ENCODE data around the gene RCAN3. TPM values are rescaled to one million over a fixed set of nuclear protein-coding genes. Genes with fewer than 3 reads are reported as not detected.

RCAN3 gene
- total and polyA plus RNA-seq, 2 of the 13 experiments (the other 11 are each of a cell fraction or from before 2014, with no cell fraction given) = 12.2 to 13.3 TPM

DNA sequence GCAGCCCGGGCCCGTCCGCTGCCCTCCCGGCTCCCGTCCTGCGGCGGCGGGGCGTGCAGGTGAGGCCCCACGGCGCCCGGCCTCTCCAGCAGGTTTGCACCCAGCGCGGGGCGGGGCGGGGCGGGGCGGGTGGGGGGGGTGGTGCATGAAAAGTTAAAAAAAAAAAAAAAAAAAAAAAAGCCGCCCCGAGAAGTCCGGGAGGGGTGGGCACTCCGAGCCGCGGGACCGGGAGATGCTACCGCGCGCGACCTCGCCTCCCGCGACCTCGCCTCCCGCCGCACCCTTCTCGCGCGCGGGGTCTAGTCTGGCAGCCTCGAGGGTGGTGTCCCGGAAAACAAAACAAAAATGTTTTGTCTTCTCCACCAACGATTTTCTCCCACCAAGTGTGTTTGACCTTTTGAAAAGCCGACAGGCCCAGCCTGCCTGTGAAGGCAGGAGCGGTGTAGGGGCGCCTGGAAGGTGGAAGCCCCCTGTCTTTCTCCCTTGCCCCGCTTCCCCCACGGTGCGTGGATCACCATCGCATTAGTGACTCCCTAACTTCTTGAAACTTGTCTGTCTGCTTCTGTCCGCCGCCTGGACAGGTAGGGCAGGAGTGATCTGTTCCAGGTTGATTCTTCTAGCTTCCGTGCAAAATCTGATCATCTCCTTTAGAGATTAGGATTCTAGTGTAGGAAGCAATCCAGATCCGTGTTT, 569 bp downstream of the RCAN3 start (continued):
- no peak for TF ChIP-seq CREM (IDR thresholded peaks at IDR 0.05)
- no peak for TF ChIP-seq CREM (CRISPR knock-in tag; IDR thresholded peaks at IDR 0.05)
- TF ChIP-seq, protein P1, sequence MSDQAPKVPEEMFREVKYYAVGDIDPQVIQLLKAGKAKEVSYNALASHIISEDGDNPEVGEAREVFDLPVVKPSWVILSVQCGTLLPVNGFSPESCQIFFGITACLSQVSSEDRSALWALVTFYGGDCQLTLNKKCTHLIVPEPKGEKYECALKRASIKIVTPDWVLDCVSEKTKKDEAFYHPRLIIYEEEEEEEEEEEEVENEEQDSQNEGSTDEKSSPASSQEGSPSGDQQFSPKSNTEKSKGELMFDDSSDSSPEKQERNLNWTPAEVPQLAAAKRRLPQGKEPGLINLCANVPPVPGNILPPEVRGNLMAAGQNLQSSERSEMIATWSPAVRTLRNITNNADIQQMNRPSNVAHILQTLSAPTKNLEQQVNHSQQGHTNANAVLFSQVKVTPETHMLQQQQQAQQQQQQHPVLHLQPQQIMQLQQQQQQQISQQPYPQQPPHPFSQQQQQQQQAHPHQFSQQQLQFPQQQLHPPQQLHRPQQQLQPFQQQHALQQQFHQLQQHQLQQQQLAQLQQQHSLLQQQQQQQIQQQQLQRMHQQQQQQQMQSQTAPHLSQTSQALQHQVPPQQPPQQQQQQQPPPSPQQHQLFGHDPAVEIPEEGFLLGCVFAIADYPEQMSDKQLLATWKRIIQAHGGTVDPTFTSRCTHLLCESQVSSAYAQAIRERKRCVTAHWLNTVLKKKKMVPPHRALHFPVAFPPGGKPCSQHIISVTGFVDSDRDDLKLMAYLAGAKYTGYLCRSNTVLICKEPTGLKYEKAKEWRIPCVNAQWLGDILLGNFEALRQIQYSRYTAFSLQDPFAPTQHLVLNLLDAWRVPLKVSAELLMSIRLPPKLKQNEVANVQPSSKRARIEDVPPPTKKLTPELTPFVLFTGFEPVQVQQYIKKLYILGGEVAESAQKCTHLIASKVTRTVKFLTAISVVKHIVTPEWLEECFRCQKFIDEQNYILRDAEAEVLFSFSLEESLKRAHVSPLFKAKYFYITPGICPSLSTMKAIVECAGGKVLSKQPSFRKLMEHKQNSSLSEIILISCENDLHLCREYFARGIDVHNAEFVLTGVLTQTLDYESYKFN (CRISPR knock-in tag; conservative IDR thresholded peaks at IDR 0.05) = no peak
- no peak for TF ChIP-seq CENPX (CRISPR knock-in tag; IDR thresholded peaks at IDR 0.05)
- TF ChIP-seq MEIS1 (CRISPR knock-in tag; IDR thresholded peaks at IDR 0.05; ENCODE audit: borderline replicate concordance) = no peak
- TF ChIP-seq TOPORS (CRISPR knock-in tag; IDR thresholded peaks at IDR 0.05) = no peak
- TF ChIP-seq NFIC (IDR thresholded peaks at IDR 0.05; ENCODE audit: low read length) = no peak
- TF ChIP-seq ASH2L (IDR thresholded peaks at IDR 0.05; ENCODE audit: insufficient read length, low read depth, low read length) = peak; percentile 20
- TF ChIP-seq KLF13 (CRISPR knock-in tag; IDR thresholded peaks at IDR 0.05) = no peak
- TF ChIP-seq NR1H2 (CRISPR knock-in tag; IDR thresholded peaks at IDR 0.05; ENCODE audit: borderline replicate concordance, low read depth) = no peak
- TF ChIP-seq ATAD3A (CRISPR knock-in tag; IDR thresholded peaks at IDR 0.05) = no peak
- peak; percentile 30 for TF ChIP-seq RBM39 (IDR thresholded peaks at IDR 0.05; ENCODE audit: low read depth, low read length, poor library complexity, severe bottlenecking)
- TF ChIP-seq GATAD2A (CRISPR knock-in tag; IDR thresholded peaks at IDR 0.05) = no peak
- TF ChIP-seq SMYD3 (CRISPR knock-in tag; IDR thresholded peaks at IDR 0.05) = no peak
- no peak for TF ChIP-seq EHMT2 (IDR thresholded peaks at IDR 0.05; ENCODE audit: borderline replicate concordance, low read depth, low read length)
- TF ChIP-seq RFX1 (IDR thresholded peaks at IDR 0.05) = no peak
- no peak for TF ChIP-seq KLF9 (CRISPR knock-in tag; IDR thresholded peaks at IDR 0.05; ENCODE audit: low read depth)
- TF ChIP-seq PAX8 (CRISPR knock-in tag; IDR thresholded peaks at IDR 0.05; ENCODE audit: borderline replicate concordance) = no peak
- TF ChIP-seq, protein P2, sequence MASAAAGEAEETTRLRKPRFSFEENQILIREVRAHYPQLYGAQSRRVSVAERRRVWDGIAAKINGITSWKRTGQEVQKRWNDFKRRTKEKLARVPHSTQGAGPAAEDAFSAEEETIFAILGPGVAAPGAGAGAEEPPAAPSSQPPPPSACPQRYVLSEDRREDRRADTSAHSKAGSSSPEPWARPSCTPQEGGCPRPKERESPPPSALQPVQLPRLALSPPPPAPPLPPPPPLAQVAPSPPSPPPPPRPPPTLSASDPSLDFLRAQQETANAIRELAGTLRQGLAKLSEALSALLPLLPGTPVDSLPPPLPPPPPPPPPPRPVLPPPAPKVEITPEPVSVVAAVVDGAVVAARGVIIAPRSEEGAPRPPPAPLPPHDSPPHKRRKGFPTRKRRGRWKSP (CRISPR knock-in tag; IDR thresholded peaks at IDR 0.05) = no peak

Data from HepG2 (cell line).